ENCODE measurements around the gene CNBP.
A peak's percentile ranks its signal among the peaks of the same experiment; 100 is the strongest.
"Not testable (repeated sequence)": the region's sequence is repeated elsewhere in the genome, so short reads cannot be mapped to it uniquely, and the experiment has no call there.

Gene CNBP

DNA sequence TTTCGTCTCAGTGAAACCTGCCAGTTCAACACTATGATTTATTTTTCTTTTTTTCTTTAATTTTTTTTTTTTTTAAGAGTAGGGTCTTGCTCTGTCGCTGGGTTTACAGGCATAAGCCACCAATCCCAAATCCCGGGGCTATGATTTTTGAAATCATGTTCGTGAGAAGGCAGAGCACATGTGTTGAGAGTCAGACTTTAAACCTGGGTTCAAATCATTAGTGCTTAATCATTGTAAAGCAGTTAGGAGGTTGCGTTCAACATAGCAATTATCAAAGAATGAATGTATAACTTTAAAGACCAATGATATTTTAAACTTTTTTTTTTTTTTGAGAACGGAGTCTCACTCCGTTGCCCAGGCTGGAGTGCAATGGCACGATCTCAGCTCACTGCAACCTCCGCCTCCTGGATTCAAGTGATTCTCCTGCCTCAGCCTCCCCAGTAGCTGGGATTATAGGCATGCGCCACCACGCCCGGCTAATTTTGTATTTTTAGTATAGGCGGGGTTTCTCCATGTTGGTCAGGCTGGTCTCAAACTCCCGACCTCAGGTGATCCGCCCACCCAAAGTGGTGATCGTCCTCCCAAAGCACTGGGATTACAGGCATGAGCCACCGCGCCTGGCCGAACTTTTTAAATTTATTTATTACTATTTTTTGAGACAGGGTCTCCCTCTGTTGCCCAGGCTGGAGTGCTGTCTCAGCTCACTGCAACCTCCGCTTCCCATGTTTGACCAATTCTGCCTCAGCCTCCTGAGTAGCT lies 1.3 kb upstream of the CNBP start:
- DNase-seq: not testable (repeated sequence)

GRCh38 chr3:129184396-129184657 lies 631 bp upstream of the CNBP start:
- no peak for DNase-seq

- DNase-seq: no peak
These were observed 1.1 kb downstream of the CNBP start for GRCh38 chr3:129182390-129183185.

DNA sequence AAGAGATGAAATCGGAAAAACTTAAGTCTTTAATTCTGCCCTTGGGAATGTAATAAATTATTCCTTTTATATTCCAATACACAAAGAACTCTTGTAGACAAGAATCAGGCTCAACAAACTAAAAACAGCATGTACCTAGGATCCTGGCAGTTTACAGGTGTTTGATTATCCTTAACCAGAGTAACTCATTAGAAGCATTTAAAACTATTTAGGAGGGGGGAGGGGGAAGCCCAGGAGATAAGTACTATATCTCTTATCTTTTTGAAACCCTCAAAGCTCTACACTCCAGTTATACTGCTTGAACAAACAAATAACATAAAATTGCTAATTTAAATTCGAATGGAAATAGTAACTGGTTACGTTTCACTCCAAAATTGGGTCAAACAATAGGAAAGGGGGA lies 1.9 kb downstream of the CNBP start:
- DNase-seq: no peak

DNA sequence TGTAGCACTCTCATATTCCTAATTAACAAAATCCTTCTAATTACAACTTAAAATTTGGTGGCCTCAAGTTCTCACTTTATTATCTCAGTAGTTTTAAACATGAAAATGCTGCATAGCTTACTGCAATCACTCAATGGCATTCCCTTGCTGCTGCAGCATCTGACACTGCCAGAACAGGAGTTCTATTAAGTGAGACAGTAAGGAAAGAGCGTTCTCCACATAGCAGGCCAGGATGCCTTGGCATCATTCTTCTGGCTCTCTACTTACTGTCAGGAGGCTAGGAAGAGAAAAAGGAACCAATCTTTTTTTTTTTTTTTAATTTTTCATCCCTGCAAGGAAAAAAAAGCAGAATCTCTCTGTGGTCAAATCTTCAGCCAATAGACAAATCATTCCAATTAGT lies 3.2 kb downstream of the CNBP start:
- no peak for DNase-seq

DNA sequence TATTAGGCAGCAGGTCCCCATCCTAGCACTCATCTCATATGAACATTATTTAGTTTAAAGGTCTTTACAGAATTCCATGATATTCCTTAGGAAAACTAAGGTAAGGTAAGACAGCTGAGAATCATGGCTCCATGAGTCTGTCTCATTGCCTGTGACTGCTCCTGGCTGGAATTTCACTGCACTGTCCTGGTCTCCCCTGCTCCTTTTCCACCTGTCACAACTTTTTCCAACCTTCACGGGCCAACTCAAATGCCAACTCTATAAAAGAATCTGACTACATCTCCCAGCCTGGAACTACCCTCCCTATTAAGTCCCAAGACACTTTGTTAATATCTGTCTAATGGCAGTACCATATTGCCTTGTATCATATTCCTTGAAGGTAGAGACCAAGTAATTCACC lies 7.6 kb downstream of the CNBP start:
- no peak for DNase-seq

GRCh38 chr3:129173725-129174124 lies 10.0 kb downstream of the CNBP start:
- DNase-seq: no peak

GRCh38 chr3:129173206-129173605 lies 10.5 kb downstream of the CNBP start:
- no peak for DNase-seq

DNA sequence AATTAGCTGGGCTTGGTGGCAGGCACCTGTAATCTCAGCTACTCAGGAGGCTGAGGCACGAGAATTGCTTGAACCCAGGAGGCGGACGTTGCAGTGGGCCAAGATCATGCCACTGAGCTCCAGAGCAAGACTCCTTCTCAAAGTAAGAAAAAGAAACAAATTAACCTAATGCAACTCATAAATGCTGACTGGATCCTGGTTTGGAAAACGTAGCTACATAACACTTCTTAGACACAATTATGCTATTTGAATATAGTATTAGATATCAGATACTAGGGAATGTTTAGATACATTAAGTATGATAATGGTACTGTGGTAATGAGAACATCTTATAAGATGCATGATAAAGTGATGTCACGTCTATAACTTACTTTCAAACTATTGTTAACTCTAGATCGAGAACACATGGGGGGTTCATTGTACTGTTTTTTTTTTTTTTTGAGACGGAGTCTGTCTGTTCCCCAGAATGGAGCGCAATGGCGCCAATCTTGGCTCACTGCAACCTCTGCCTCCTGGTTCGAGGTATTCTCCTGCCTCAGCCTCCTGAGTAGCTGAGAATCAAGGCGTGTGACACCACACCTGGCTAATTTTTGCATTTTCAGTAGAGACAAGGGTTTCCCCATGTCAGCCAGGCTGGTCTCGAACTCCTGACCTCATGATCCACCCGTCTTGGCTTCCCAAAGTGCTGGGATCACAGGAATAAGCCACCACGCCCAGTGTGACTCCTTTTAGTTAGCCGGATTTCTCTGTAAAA lies 16.9 kb downstream of the CNBP start:
- no peak for DNase-seq

GRCh38 chr3:129165594-129165993 lies 18.1 kb downstream of the CNBP start:
- DNase-seq: not testable (repeated sequence)

- DNase-seq: no peak
These were observed 19.2 kb downstream of the CNBP start for GRCh38 chr3:129164500-129164899.

DNA sequence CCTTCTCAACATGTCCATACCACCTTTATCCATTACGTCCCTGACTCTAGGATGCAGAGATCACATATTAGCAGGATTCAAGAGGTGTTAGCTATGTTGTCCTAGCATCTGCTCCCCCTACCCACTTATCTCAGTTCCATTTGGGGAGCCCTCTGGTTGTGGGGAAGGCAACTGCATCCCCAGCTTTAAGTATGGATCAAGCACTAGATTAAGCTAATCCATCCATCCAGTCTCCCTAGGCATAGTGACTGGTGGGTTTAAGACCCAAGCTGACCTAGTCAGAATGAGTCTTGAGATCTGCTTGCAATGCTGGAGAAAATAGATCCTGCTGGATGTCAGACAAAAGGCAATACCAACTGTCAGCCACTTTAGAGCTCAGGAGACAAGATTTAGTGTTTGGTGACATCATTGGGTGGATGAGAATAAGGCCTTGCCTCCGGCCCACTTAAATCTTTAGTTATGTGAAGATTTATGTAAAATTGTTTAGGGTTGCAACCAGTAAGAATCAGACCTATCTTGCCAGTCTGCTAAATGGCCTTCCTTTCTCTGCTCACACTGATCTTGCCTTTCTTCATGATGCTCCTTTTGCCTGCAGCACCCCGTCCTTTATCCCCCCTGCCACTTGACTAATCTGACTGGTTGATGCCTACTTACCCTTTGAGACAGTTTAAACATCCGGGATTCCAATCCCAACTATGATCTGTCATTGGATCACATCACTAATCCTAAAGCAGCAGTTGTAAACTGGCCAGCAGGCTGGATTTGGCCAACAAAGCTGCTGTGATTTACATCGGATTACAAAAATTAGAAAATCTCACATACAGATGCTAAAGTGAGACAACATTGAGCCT lies 20.7 kb downstream of the CNBP start:
- DNase-seq: no peak

- DNase-seq: no peak
These were observed 21.8 kb downstream of the CNBP start for GRCh38 chr3:129161860-129162271.

GRCh38 chr3:129160891-129161859 lies 22.5 kb downstream of the CNBP start, which contains the start of gene ISY1:
Gene ISY1, minus strand, starts transcription at chr3:129161063. Its CDS starts 88 bp downstream, at chr3:129160975.
- DNase-seq: peak; percentile 95

GRCh38 chr3:129144786-129145185 lies 38.9 kb downstream of the CNBP start:
- DNase-seq: no peak

GRCh38 chr3:129141011-129141410 lies 42.7 kb downstream of the CNBP start:
- DNase-seq: not testable (repeated sequence)

DNA sequence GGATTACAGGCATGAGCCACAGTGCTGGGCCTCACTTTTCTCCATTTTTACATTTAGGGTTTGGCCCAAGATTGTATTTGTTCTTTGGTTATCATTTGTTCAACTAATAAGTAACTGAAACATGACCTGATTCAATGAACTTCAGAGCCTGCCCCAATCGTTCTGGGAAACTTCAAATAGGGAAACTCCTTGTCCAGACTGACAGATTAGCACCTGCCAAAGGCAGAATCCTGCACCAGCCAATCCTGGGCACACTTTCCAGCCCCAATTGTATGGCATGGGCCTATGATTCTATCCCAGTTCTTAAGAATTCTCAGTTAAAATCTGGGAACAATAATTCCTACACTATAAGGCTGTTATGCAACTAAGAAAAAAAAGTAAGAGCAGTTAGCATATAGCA lies 43.8 kb downstream of the CNBP start:
- DNase-seq: no peak

- DNase-seq: not testable (repeated sequence)
These were observed 47.4 kb downstream of the CNBP start for GRCh38 chr3:129136275-129136674.

GRCh38 chr3:129132097-129132866 lies 51.4 kb downstream of the CNBP start:
- DNase-seq: no peak

DNA sequence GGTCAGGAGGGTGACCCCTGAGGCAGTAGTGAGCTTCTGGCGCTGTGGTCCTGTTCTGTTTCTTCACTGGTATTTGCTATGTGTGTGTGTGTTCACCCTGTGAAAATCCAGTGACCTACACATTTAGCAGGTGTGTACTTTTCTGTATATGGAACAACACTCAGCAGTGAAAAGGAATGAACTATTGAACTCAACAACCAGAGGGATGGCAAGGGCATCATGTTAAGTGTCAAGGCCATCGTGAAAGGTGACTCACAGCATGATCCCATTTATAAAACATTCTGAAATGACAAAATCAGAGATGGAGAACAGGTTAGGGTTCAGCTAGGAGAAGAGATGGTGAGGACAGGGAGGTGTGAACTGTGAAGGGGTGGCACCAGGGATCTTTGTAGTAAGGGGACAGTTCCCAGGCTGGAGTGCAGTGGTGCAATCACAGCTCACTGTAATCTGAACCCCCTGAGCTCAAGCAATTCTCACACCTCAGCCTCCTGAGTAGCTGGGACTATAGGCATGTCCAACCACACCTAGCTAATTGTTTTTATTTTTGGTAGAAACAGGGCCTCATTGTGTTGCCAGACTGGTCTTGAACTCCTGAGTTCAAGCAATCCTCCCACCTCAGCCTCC lies 52.1 kb downstream of the CNBP start:
- no peak for DNase-seq

Measured in NCI-H2107 (cell line).